Stimulated activated CD4-positive, alpha-beta T cell treated with anti-CD3 and anti-CD28 coated beads, Interleukin-2, amount 100 ng/mL, for 48 hours (primary cell): ENCODE measurements around the gene AQP7.
"Not testable (repeated sequence)": the region's sequence is repeated elsewhere in the genome, so short reads cannot be mapped to it uniquely, and the experiment has no call there.

Source experiments
- DNase-seq, 2 donors: peaks; one replicate each; pipeline ENCODE4 v3.0.0-alpha.2; 2020

Gene AQP7

DNA sequence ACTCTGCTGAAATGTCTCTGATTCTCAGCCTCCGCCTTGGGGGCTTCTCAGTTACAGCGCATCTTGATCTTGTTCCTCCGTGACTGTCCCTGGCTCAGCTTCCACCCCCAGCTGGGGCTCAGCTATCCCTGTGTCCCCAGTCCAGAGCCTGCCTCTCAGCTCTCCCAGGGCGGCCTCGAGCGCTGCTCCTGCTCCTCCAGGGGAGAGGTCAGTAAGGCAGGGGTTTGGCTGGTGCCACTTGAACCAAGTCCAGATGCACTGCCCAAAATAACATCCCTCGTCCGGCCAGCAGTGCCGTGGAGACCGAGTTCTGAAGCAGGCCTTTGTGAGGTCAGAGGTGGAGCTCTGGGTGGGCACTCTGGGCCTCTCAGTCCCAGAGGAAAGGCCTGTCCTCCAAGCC, at the start of gene AQP7:
Gene AQP7, minus strand, starts transcription at position 198 of the 400 bp plus-strand sequence. CDS start 1,306 bp downstream, outside the sequence.
- not testable (repeated sequence) for DNase-seq

DNA sequence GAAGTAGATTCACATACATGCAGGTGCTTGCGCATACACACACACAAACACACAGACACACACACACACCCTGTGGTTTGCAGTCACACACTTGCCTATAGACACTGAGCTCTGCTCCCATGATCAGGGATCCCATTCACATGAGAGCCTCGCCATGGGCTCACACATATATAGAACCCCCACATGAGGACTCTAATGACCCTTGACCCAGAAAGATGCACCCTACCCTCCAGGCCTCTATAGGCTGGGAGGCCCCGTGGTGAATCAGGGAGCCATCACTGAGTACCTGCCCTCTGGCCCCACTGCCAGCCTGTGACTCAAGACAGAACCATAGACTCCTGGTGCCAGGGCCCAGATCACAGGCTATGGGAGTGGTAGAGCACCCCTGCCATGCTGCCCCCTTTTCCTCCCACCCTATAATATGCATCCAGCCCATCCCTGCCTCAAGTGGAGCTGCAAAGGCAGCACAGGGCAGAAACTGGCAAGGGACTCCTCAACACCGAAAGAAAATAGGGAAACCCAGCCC, 48.3 kb upstream of the AQP7 start:
- DNase-seq, result no peak

GRCh38 chr9:33449715-33450114, 47.3 kb upstream of the AQP7 start:
- no peak for DNase-seq

GRCh38 chr9:33447799-33448553, 45.6 kb upstream of the AQP7 start:
- peak in 1 of 2 donors; percentile 26 for DNase-seq

GRCh38 chr9:33446946-33447798, 44.8 kb upstream of the AQP7 start, which contains the start of gene AQP3:
AQP3 (minus strand) TSS chr9:33447593; CDS start chr9:33447530, 63 bp downstream.
- peak; percentile 48 to 61 for DNase-seq

GRCh38 chr9:33446240-33446945, 44.0 kb upstream of the AQP7 start:
- peak; percentile 41 to 53 for DNase-seq

GRCh38 chr9:33445389-33446239, 43.2 kb upstream of the AQP7 start:
- DNase-seq, result no peak

DNA sequence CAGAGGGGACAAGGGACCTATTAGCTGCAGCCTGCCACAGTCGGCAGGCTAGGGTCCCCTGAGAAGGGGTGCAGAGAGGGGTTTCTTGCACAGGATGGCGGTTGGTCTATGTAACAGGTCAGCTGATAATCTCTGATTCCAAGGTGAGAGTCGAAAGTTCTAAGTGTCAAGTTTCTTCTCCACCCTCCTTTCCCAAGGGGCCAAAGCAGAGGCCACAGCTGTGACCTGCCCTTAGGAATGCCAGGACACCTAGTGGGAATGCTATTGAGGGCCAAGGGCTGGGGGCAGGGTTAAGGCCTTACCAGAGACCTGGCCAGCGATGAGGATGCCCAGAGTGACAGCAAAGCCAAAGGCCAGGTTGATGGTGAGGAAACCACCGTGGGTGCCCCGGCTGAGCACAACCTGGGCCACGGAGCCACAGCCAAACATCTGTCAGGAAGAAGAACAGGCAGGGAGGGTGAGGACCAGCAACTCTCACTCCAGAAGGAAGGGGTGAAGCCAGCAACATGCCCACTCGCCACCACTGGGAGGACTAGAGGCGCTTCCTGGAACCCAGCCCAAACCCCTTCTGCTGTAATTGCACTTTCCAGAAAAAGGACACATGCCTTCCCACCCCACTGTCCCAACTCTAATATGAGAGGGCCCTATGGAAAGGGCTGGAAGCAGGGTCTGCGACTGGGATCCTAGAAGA, 41.2 kb upstream of the AQP7 start:
- no peak for DNase-seq

GRCh38 chr9:33443047-33443446, 40.7 kb upstream of the AQP7 start:
- DNase-seq, result no peak

GRCh38 chr9:33442125-33442524, 39.8 kb upstream of the AQP7 start:
- no peak for DNase-seq

DNA sequence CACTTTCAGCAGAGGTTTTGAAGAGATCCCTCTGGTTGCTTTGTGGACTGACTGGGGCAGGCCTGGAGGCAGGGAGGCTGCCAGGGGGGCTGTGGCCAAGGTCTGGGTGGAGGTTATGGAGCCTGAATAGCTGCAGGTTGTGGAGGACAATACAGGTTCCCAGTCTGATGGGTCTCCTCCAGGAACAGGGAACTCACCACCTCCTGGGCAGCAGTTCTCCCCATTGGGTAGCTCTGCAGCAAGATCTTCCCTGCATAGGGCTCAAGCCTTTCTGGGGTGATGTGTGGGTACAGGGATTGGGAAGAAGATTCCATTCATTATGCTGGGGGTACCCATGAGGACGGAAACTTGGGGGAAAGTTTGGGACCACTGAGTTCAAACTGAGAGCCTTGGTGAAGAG, 38.2 kb upstream of the AQP7 start:
- no peak for DNase-seq

DNA sequence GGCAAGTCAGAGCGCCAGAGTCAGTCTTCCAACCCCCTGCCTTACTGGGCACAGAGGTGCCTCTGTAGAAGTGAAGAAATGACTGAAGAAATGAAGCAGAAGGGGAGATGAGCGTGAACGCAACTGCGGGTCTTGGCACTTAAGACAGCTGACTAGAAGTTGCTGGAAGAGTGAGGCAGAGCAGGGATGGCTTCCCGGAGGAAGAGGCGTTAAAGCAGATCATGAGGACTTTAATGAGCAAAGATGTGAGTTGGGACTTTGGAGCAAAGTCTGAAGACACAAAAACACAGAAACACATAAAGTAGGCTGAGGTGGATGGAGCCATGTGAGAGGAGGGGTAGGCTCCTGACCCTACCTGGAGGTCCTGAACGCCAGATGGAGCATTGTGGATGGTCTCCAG, 37.8 kb upstream of the AQP7 start:
- DNase-seq, result no peak

DNA sequence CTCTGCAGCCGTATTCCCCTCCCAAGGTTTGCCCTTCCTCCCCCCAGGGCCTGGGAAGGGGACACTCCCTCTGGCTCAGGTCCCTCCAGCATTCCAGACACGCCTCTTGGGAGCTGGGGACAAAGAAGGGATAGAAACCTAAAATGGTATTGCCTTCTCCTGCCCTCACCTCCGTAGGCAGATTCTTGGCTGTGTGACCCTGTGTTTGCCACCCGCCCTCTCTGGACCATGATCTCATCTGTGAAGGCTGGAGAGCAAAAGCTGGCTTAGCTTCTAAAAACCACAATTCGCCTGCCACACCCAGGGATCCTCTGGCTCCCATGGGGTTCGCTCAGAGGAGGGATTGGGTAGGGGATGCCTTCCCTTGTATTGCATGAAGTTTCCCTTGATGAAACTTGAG, 37.4 kb upstream of the AQP7 start:
- no peak for DNase-seq

- DNase-seq, result no peak
Observed at GRCh38 chr9:33438926-33439680, 36.7 kb upstream of the AQP7 start.

GRCh38 chr9:33437898-33438297, 35.5 kb upstream of the AQP7 start:
- DNase-seq, result no peak

GRCh38 chr9:33437205-33437604, 34.8 kb upstream of the AQP7 start:
- no peak for DNase-seq

DNA sequence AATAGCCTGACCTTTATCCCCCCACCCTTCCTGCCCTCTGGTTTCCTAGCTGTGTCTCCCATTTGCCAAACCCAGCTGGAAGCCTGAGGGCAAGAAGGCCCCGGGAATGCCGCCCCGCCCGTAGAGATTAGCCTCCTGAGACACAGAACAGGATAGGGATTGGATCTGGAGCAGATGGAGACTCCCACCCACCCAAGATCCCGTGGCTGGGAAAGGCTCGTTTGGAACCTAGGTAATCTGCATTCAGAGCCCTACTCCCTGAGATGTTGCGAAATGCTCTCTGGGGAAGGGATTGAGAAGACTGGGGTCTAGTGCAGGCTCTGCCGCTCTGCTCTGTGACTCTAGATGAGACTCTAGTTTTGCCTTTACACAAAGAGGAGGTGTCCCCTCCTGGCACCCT, 34.1 kb upstream of the AQP7 start:
- DNase-seq, result no peak

GRCh38 chr9:33435821-33436277, 33.5 kb upstream of the AQP7 start:
- DNase-seq, result no peak

- no peak for DNase-seq
Observed at GRCh38 chr9:33434317-33435105, 32.1 kb upstream of the AQP7 start.

DNA sequence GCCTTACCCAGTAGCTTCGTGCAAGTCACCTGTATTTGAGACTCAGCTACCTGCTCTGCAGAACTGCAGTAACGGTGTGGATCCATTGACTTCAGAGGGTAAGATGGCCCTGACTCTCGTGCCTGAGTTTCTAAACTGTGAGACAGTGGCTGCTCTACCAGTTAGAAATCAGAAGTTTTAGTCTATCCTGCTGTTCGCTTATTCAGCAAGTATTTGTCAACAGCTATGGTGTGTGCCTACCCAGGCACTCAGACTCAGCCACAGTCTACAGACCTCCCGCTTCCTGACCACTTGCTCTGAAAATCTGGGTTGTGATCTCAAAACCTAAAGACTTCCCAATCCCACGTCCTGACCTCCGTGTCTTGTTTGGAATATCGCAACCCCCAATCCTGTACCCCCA, 31.5 kb upstream of the AQP7 start:
- no peak for DNase-seq
